AG04450 (cell line): ENCODE results near the gene TPBGL. TPM values are rescaled to one million over a fixed set of nuclear protein-coding genes. Genes with fewer than 3 reads are reported as not detected.

Experiments used
- CTCF ChIA-PET: fragments of 300-600, 350-600 bp; formaldehyde crosslinking; extraction: SDS; loops from one replicate; lab custom pipeline; 2022; ENCODE audit warnings: antibody characterized with exemption, inconsistent platforms; lab: Charles Lee
- POLR2A ChIA-PET: fragments of 350-600 bp; formaldehyde crosslinking; extraction: SDS; loops from one replicate; lab custom pipeline; 2021; ENCODE audit warnings: antibody characterized with exemption, inconsistent platforms; lab: Yijun Ruan, JAX
- DNase-seq: peaks from one replicate; pipeline ENCODE4 v3.0.0-alpha.2; 2011; ENCODE audit warnings: low read depth, low spot score
- H3K27ac ChIP-seq: one replicate; pipeline ENCODE4 v1.5.1; 2012; ENCODE audit warnings: low read depth, low read length, control low read depth
- H3K27me3 ChIP-seq: one replicate; pipeline ENCODE4 v1.6.0; 2012; ENCODE audit warnings: low read length; ENCODE audit not compliant: control insufficient read depth, insufficient read depth
- H3K4me3 ChIP-seq: 2 replicates; pipeline ENCODE4 v1.5.1; 2011; ENCODE audit warnings: mild to moderate bottlenecking, low read depth, low read length, control low read depth
- H3K9me3 ChIP-seq: 2 replicates; pipeline ENCODE4 v1.5.1; 2012; ENCODE audit warnings: low read length; ENCODE audit not compliant: control insufficient read depth, insufficient read depth
- CTCF ChIP-seq: IDR thresholded peaks from 2 replicates; pipeline ENCODE4 v1.5.1; 2011; ENCODE audit warnings: low read depth, low read length, control low read depth, inconsistent platforms
- polyA plus RNA-seq: library from polyadenylated mRNA; depleted of rRNA; stranded (reverse); fragments of >200 nt; gene quantifications from 2 replicates; pipeline ENCODE4 v1.2.3, GENCODE V29; 2011

TPBGL gene
- polyA plus RNA-seq, 1 experiment, result not detected

- Histone ChIP-seq H3K9me3 (no peaks in the 10 kb centered on the region; the same call in 1 of the 2 replicates), H3K4me3 (no peak overlapping the region), H3K27ac (no peak overlapping the region), H3K27me3 (peaks cover 51% of the 10 kb centered on the region)
- ChIA-PET CTCF (interaction anchor here (0.7 to 1.9 kb wide), 4 partner anchors 8 to 310 kb away, joined by 3 to 9 read pairs (median 4); no protein-coding TSS in a partner anchor), POLR2A (no interaction called here)
- DNase-seq, result no peak
- no peak for TF ChIP-seq CTCF
Measured at GRCh38 chr11:75239531-75240290, 863 bp upstream of the TPBGL start.

DNA sequence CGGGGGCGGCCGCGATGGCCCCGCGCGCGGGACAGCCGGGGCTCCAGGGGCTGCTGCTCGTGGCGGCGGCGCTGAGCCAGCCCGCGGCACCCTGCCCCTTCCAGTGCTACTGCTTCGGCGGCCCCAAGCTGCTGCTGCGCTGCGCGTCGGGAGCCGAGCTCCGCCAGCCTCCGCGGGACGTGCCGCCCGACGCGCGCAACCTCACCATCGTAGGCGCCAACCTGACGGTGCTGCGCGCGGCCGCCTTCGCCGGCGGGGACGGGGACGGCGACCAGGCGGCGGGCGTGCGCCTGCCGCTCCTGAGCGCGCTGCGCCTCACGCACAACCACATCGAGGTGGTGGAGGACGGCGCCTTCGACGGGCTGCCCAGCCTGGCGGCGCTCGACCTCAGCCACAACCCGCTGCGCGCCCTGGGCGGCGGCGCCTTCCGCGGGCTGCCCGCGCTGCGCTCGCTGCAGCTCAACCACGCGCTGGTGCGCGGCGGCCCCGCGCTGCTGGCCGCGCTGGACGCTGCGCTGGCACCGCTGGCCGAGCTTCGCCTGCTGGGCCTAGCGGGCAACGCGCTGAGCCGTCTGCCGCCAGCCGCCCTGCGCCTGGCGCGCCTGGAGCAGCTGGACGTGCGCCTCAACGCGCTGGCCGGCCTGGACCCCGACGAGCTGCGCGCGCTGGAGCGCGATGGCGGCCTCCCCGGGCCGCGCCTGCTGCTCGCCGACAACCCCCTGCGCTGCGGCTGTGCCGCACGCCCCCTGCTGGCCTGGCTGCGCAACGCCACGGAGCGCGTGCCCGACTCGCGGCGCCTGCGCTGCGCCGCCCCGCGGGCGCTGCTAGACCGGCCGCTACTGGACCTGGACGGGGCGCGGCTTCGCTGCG, 697 bp downstream of the TPBGL start:
- no peak overlapping the region for H3K27ac ChIP-seq
- peaks cover 66% of the 10 kb centered on the region for H3K27me3 ChIP-seq
- CTCF ChIA-PET, result interaction anchor here (0.6 to 5.4 kb wide), 30 partner anchors 8 to 589 kb away, joined by 3 to 29 read pairs (median 3); no protein-coding TSS in a partner anchor
- peak overlapping the region; percentile 60 for H3K4me3 ChIP-seq
- DNase-seq, result peak; percentile 34
- TF ChIP-seq CTCF, result peak; percentile 51
- H3K9me3 ChIP-seq, result no peaks in the 10 kb centered on the region; the same call in 1 of the 2 replicates
- POLR2A ChIA-PET, result no interaction called here

DNA sequence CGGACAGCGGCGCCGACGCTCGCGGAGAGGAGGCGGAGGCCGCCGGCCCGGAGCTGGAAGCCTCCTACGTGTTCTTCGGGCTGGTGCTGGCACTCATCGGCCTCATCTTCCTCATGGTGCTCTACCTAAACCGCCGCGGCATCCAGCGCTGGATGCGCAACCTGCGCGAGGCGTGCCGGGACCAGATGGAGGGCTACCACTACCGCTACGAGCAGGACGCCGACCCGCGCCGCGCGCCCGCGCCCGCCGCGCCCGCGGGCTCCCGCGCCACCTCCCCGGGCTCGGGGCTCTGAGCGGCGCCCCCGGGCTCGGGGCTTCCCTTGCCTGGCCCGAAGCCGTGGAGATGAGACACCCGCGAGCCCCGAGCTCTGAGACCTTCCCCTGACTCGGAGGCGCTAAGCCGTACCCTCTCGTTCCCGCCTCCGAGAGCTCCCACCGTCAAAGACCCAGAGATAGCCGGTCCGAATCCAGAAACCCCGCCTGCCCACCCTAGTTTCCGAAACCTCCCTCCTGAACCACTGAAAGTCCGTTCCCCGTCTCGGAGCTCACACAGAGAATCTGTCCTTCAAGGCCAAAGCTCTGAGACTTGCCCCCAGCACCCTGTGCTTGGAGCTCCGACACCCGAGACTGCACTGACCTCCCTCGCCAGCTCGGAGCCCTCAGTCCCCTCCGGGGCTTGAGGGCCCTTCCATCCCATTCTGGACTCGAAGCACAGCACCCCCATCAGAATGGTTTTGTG, 1.5 kb downstream of the TPBGL start:
- peaks cover 73% of the 10 kb centered on the region for H3K27me3 ChIP-seq
- ChIA-PET POLR2A (no interaction called here), CTCF (interaction anchor here (0.5 to 5.4 kb wide), 23 partner anchors 9 to 375 kb away, joined by 3 to 29 read pairs (median 3); no protein-coding TSS in a partner anchor)

More for the DNA sequence above, 1.5 kb downstream of the TPBGL start:
- no peak overlapping the region for H3K27ac ChIP-seq
- peak overlapping the region; percentile 60 for H3K4me3 ChIP-seq
- no peak for TF ChIP-seq CTCF
- no peak for DNase-seq
- no peaks in the 10 kb centered on the region; the same call in 1 of the 2 replicates for H3K9me3 ChIP-seq
